GM19467 (cell line): ENCODE measurements around the gene ILKAP.

Experiments
- ATAC-seq: cut with Tn5 transposase; IDR thresholded peaks from one replicate; pipeline ENCODE4 v1.9.1; 2021; ENCODE audit warnings: mild to moderate bottlenecking, moderate library complexity; ENCODE audit not compliant: unreplicated experiment

The ILKAP gene

GRCh38 chr2:238152771-238153688 lies 50.5 kb downstream of the ILKAP start:
- no peak for ATAC-seq

- ATAC-seq: no peak
Measured at GRCh38 chr2:238151628-238152235, 51.8 kb downstream of the ILKAP start.

- no peak for ATAC-seq
Measured at GRCh38 chr2:238151205-238151604, 52.3 kb downstream of the ILKAP start.

GRCh38 chr2:238150686-238151085 lies 52.8 kb downstream of the ILKAP start:
- ATAC-seq: no peak

- no peak for ATAC-seq
Measured at GRCh38 chr2:238149841-238150572, 53.5 kb downstream of the ILKAP start.

GRCh38 chr2:238148981-238149380 lies 54.5 kb downstream of the ILKAP start:
- no peak for ATAC-seq

GRCh38 chr2:238146884-238147544 lies 56.5 kb downstream of the ILKAP start:
- no peak for ATAC-seq

- no peak for ATAC-seq
Measured at GRCh38 chr2:238145851-238146250, 57.6 kb downstream of the ILKAP start.

- ATAC-seq: no peak
Measured at GRCh38 chr2:238145046-238145445, 58.4 kb downstream of the ILKAP start.

GRCh38 chr2:238144262-238144661 lies 59.2 kb downstream of the ILKAP start:
- ATAC-seq: no peak

GRCh38 chr2:238143239-238143951 lies 60.1 kb downstream of the ILKAP start:
- ATAC-seq: no peak

- no peak for ATAC-seq
Measured at GRCh38 chr2:238142382-238143205, 60.9 kb downstream of the ILKAP start.

- ATAC-seq: no peak
Measured at GRCh38 chr2:238141541-238142318, 61.8 kb downstream of the ILKAP start.

- ATAC-seq: no peak
Measured at GRCh38 chr2:238140721-238141540, 62.6 kb downstream of the ILKAP start.

GRCh38 chr2:238140040-238140439 lies 63.5 kb downstream of the ILKAP start:
- no peak for ATAC-seq

GRCh38 chr2:238139196-238140039 lies 64.1 kb downstream of the ILKAP start:
- ATAC-seq: no peak
